Mesenchymal stem cell (in vitro differentiated cells and primary cell): Measurements from ENCODE around the gene TCF4.

Experiments
- DNase-seq: peaks from one replicate; pipeline ENCODE4 v3.0.0-alpha.2; 2013
- H2AFZ ChIP-seq: one replicate; pipeline ENCODE4 v1.6.1; 2013; ENCODE audit warnings: low read depth, mild to moderate bottlenecking, control low read depth, inconsistent platforms, low read length, moderate library complexity
- H2AK5ac ChIP-seq: 2 replicates; pipeline ENCODE4 v1.6.1; 2013; ENCODE audit warnings: low read length, moderate library complexity, mild to moderate bottlenecking, inconsistent platforms; ENCODE audit not compliant: severe bottlenecking
- H2BK120ac ChIP-seq: one replicate; pipeline ENCODE4 v1.6.1; 2013; ENCODE audit warnings: low read depth, mild to moderate bottlenecking, inconsistent platforms, low read length, moderate library complexity
- H2BK12ac ChIP-seq, 2 experiments: one replicate each; pipeline ENCODE4 v1.6.1; 2013; ENCODE audit warnings: inconsistent platforms in 2 of 2, low read length in 2 of 2, mild to moderate bottlenecking in 2 of 2, moderate library complexity in 2 of 2, control low read depth in 1 of 2
- H2BK15ac ChIP-seq: one replicate; pipeline ENCODE4 v1.6.1; 2013; ENCODE audit warnings: mild to moderate bottlenecking, low read depth, inconsistent platforms; ENCODE audit not compliant: poor library complexity, severe bottlenecking
- H2BK5ac ChIP-seq: 2 replicates; pipeline ENCODE4 v1.6.1; 2013; ENCODE audit warnings: low read depth, mild to moderate bottlenecking, low read length, control low read depth, inconsistent platforms; ENCODE audit not compliant: poor library complexity, severe bottlenecking
- H3K14ac ChIP-seq, 2 experiments: one replicate each; pipeline ENCODE4 v1.6.1; 2013; ENCODE audit warnings: inconsistent platforms in 2 of 2, low read length in 2 of 2, control low read depth in 1 of 2, mild to moderate bottlenecking in 1 of 2, moderate library complexity in 1 of 2
- H3K18ac ChIP-seq, 2 experiments: one replicate each; pipeline ENCODE4 v1.6.1; 2013; ENCODE audit warnings: inconsistent platforms in 2 of 2, low read length in 2 of 2, control low read depth in 1 of 2, low read depth in 1 of 2, mild to moderate bottlenecking in 1 of 2
- H3K23ac ChIP-seq, 2 experiments: one replicate each; pipeline ENCODE4 v1.6.1; 2013; ENCODE audit warnings: inconsistent platforms in 2 of 2, low read length in 2 of 2, mild to moderate bottlenecking in 2 of 2, moderate library complexity in 2 of 2, control low read depth in 1 of 2
- H3K27ac ChIP-seq: 2 replicates; pipeline ENCODE4 v1.5.1; 2013; ENCODE audit warnings: mild to moderate bottlenecking, moderate library complexity, low read length, control low read depth, inconsistent platforms; ENCODE audit not compliant: poor library complexity, severe bottlenecking
- H3K27me3 ChIP-seq, 2 experiments: 2 replicates each; pipeline versions ENCODE4 v1.6.1 to v1.7.0; 2013; ENCODE audit warnings: low read length in 2 of 2, mild to moderate bottlenecking in 2 of 2, moderate library complexity in 2 of 2, control low read depth in 1 of 2, inconsistent platforms in 1 of 2; ENCODE audit not compliant: control insufficient read depth in 1 of 2, insufficient read depth in 1 of 2
- H3K36me3 ChIP-seq, 2 experiments: 2 replicates each; pipeline versions ENCODE4 v1.6.1 to v1.7.0; 2013; ENCODE audit warnings: low read length in 2 of 2, control low read depth in 1 of 2, inconsistent platforms in 1 of 2, low read depth in 1 of 2, mild to moderate bottlenecking in 1 of 2; ENCODE audit not compliant: insufficient read depth in 2 of 2, control insufficient read depth in 1 of 2
- H3K4ac ChIP-seq, 2 experiments: one replicate each; pipeline ENCODE4 v1.6.1; 2013; ENCODE audit warnings: inconsistent platforms in 2 of 2, low read length in 2 of 2, mild to moderate bottlenecking in 2 of 2, moderate library complexity in 2 of 2, control low read depth in 1 of 2, low read depth in 1 of 2
- H3K4me1 ChIP-seq: 2 replicates; pipeline ENCODE4 v1.6.1; 2013; ENCODE audit warnings: low read depth, low read length, control low read depth; ENCODE audit not compliant: control insufficient read depth, insufficient read depth
- H3K4me2 ChIP-seq: 2 replicates; pipeline ENCODE4 v1.6.1; 2013; ENCODE audit warnings: low read length, mild to moderate bottlenecking, inconsistent platforms; ENCODE audit not compliant: poor library complexity, severe bottlenecking
- H3K4me3 ChIP-seq, 2 experiments: 2 replicates each; pipeline versions ENCODE4 v1.5.1 to v1.7.0; 2013; ENCODE audit warnings: low read length in 2 of 2, mild to moderate bottlenecking in 2 of 2, control low read depth in 1 of 2, low read depth in 1 of 2; ENCODE audit not compliant: insufficient read depth in 1 of 2
- H3K79me1 ChIP-seq: replicated peaks from 2 replicates; pipeline ENCODE4 v1.6.1; 2013; ENCODE audit warnings: mild to moderate bottlenecking, control low read depth, low read length, inconsistent platforms; ENCODE audit not compliant: poor library complexity, severe bottlenecking
- H3K9ac ChIP-seq: 2 replicates; pipeline ENCODE4 v1.7.0; 2013; ENCODE audit warnings: mild to moderate bottlenecking, low read length, moderate library complexity
- H3K9me3 ChIP-seq: 2 replicates; pipeline ENCODE4 v1.7.0; 2013; ENCODE audit warnings: mild to moderate bottlenecking, low read length; ENCODE audit not compliant: control insufficient read depth
- H4K8ac ChIP-seq: one replicate; pipeline ENCODE4 v1.6.1; 2013; ENCODE audit warnings: inconsistent platforms, mild to moderate bottlenecking, low read length, moderate library complexity
- H4K91ac ChIP-seq: one replicate; pipeline ENCODE4 v1.6.1; 2013; ENCODE audit warnings: mild to moderate bottlenecking, low read length, inconsistent platforms
- WGBS: methylation state at CpG from one replicate; pipeline ENCODE4 v1.1.7; 2013; ENCODE audit warnings: mixed read lengths; 5-methylcytosine and 5-hydroxymethylcytosine counted together

The TCF4 gene

GRCh38 chr18:55552526-55553189 lies 35.3 kb downstream of the TCF4 start:
- Histone ChIP-seq H2BK12ac (no peak overlapping the region), H3K27me3 (no peaks in the 10 kb centered on the region), H3K23ac (no peak overlapping the region), H2BK15ac (no peak overlapping the region), H2AK5ac (no peak overlapping the region), H3K18ac (no peak overlapping the region), H3K9ac (no peak overlapping the region), H2AFZ (no peak overlapping the region), H3K4ac (no peak overlapping the region), H3K9me3 (no peaks in the 10 kb centered on the region), H3K4me1 (no peaks in the 10 kb centered on the region), H3K4me3 (no peak overlapping the region), H4K8ac (no peak overlapping the region), H3K27ac (no peak overlapping the region), H3K79me1 (peaks cover 17% of the 10 kb centered on the region), H4K91ac (no peak overlapping the region), H3K4me2 (no peak overlapping the region), H3K14ac (no peak overlapping the region), H2BK120ac (no peak overlapping the region), H2BK5ac (no peak overlapping the region), H3K36me3 (peaks cover 0 to 40% of the 10 kb centered on the region in 2 experiments)
- no peak for DNase-seq
- over 99% methylated on average over 10 of the region's 11 CpGs for WGBS

- no peak overlapping the region for H3K14ac ChIP-seq
- no peak overlapping the region for H2BK5ac ChIP-seq
- H3K36me3 ChIP-seq: peaks cover 0 to 34% of the 10 kb centered on the region in 2 experiments
- peaks cover 18% of the 10 kb centered on the region for H3K79me1 ChIP-seq
- no peak overlapping the region for H4K8ac ChIP-seq
- no peak overlapping the region for H3K9ac ChIP-seq
- no peak overlapping the region for H3K23ac ChIP-seq
- no peak overlapping the region for H2AK5ac ChIP-seq
- no peak overlapping the region for H3K18ac ChIP-seq
- H3K4ac ChIP-seq: no peak overlapping the region
- H3K9me3 ChIP-seq: no peaks in the 10 kb centered on the region
- H2AFZ ChIP-seq: no peak overlapping the region
- H3K4me1 ChIP-seq: no peaks in the 10 kb centered on the region
- H3K27ac ChIP-seq: no peak overlapping the region
- H2BK15ac ChIP-seq: no peak overlapping the region
- DNase-seq: no peak
- H2BK120ac ChIP-seq: no peak overlapping the region
- no peak overlapping the region for H3K4me2 ChIP-seq
- H3K4me3 ChIP-seq: no peak overlapping the region
- H3K27me3 ChIP-seq: no peaks in the 10 kb centered on the region
- H4K91ac ChIP-seq: no peak overlapping the region
- H2BK12ac ChIP-seq: no peak overlapping the region
- 95% methylated on average over 8 of the region's 8 CpGs for WGBS
Observed at GRCh38 chr18:55551227-55551626, 36.8 kb downstream of the TCF4 start.

- Histone ChIP-seq H3K23ac (no peak overlapping the region), H4K8ac (no peak overlapping the region), H2BK120ac (no peak overlapping the region), H3K18ac (no peak overlapping the region), H2BK5ac (no peak overlapping the region), H3K9me3 (no peaks in the 10 kb centered on the region), H4K91ac (no peak overlapping the region), H3K4me2 (no peak overlapping the region), H3K79me1 (peaks cover 18% of the 10 kb centered on the region), H3K4me1 (no peaks in the 10 kb centered on the region), H3K27ac (no peak overlapping the region), H2BK12ac (no peak overlapping the region), H2AFZ (no peak overlapping the region), H3K36me3 (peaks cover 0 to 31% of the 10 kb centered on the region in 2 experiments), H3K27me3 (no peaks in the 10 kb centered on the region), H3K9ac (no peak overlapping the region), H3K4me3 (no peak overlapping the region), H2BK15ac (no peak overlapping the region), H2AK5ac (no peak overlapping the region), H3K4ac (no peak overlapping the region), H3K14ac (no peak overlapping the region)
- DNase-seq: no peak
- WGBS: over 99% methylated on average over 5 of the region's 8 CpGs
Observed at GRCh38 chr18:55550471-55550870, 37.5 kb downstream of the TCF4 start.

GRCh38 chr18:55549474-55550104 lies 38.4 kb downstream of the TCF4 start:
- H4K8ac ChIP-seq: no peak overlapping the region
- H3K27ac ChIP-seq: no peak overlapping the region
- WGBS: 87% methylated on average over 4 of the region's 5 CpGs
- H2AK5ac ChIP-seq: no peak overlapping the region
- no peaks in the 10 kb centered on the region for H3K9me3 ChIP-seq
- no peak for DNase-seq
- no peak overlapping the region for H2BK15ac ChIP-seq
- H3K36me3 ChIP-seq: peaks cover 0 to 34% of the 10 kb centered on the region in 2 experiments
- no peak overlapping the region for H2BK12ac ChIP-seq
- H3K27me3 ChIP-seq: no peaks in the 10 kb centered on the region
- no peaks in the 10 kb centered on the region for H3K4me1 ChIP-seq
- peaks cover 19% of the 10 kb centered on the region for H3K79me1 ChIP-seq
- no peak overlapping the region for H3K18ac ChIP-seq
- H4K91ac ChIP-seq: no peak overlapping the region
- H3K14ac ChIP-seq: no peak overlapping the region
- H3K9ac ChIP-seq: no peak overlapping the region
- no peak overlapping the region for H3K23ac ChIP-seq
- H3K4me2 ChIP-seq: no peak overlapping the region
- H2BK5ac ChIP-seq: no peak overlapping the region
- H2AFZ ChIP-seq: no peak overlapping the region
- H2BK120ac ChIP-seq: no peak overlapping the region
- H3K4me3 ChIP-seq: no peak overlapping the region
- no peak overlapping the region for H3K4ac ChIP-seq
